Panc1 (cell line): ENCODE results near the gene BAZ2B.

Experiments
- CTCF ChIP-seq: fragments of 450-650 bp; IDR thresholded peaks from 2 replicates; pipeline ENCODE4 v1.5.1; 2017; ENCODE audit warnings: mild to moderate bottlenecking
- POLR2AphosphoS5 ChIP-seq: IDR thresholded peaks from 2 replicates; pipeline ENCODE4 v1.6.1; 2012; ENCODE audit warnings: mild to moderate bottlenecking, low read depth, low read length, moderate library complexity
- REST ChIP-seq, 2 experiments: IDR thresholded peaks; 2 replicates each; pipeline ENCODE4 v1.6.1; 2011 to 2012; ENCODE audit warnings: low read depth in 2 of 2, control low read depth in 1 of 2, low read length in 1 of 2, mild to moderate bottlenecking in 1 of 2, moderate library complexity in 1 of 2; ENCODE audit not compliant: insufficient read depth in 1 of 2
- SIN3A ChIP-seq: IDR thresholded peaks from 2 replicates; pipeline ENCODE4 v1.6.1; 2012; ENCODE audit warnings: low read depth, mild to moderate bottlenecking, low read length, moderate library complexity, borderline replicate concordance; ENCODE audit not compliant: insufficient read depth
- TCF7L2 ChIP-seq: IDR thresholded peaks from 2 replicates; pipeline ENCODE4 v1.6.1; 2011; ENCODE audit warnings: mild to moderate bottlenecking, low read depth, low read length, inconsistent platforms

- TF ChIP-seq REST (IDR thresholded peaks at IDR 0.05; ENCODE audit: insufficient read depth in 1 of 2, low read depth in 2 of 2, low read length in 1 of 2) (no peak), POLR2AphosphoS5 (no peak), CTCF (no peak), SIN3A (no peak), TCF7L2 (no peak)
Measured at GRCh38 chr2:159661286-159661685, 44.9 kb upstream of the BAZ2B start.
